HEK293 (cell line): ENCODE data around the gene ZDHHC9.

Experiments used
- CTCF ChIA-PET: fragments of 350-600 bp; formaldehyde crosslinking; extraction: SDS; loops from one replicate; lab custom pipeline; 2021; ENCODE audit warnings: antibody characterized with exemption; lab: Yijun Ruan, JAX
- POLR2A ChIA-PET: fragments of 300-600 bp; formaldehyde crosslinking; extraction: SDS; loops from one replicate; lab custom pipeline; 2020; ENCODE audit warnings: antibody characterized with exemption, inconsistent platforms; lab: Yijun Ruan, JAX
- H3K27ac ChIP-seq: fragments of 200-500 bp; sonication (Bioruptor generic); 2 replicates; pipeline ENCODE4 v1.5.1; 2014; ENCODE audit warnings: low read depth, low read length, control low read depth, inconsistent platforms; ENCODE audit errors: extremely low read depth
- H3K36me3 ChIP-seq, 2 experiments: fragments of 200-500 bp in 1 of 2; sonication (Bioruptor generic) in 1 of 2; 1 replicate in 1 of 2; 2 replicates in 1 of 2; pipeline ENCODE4 v1.5.1; 2014 to 2017; ENCODE audit warnings: inconsistent platforms in 2 of 2, low read length in 2 of 2; ENCODE audit not compliant: control insufficient read depth in 2 of 2, insufficient read depth in 1 of 2
- H3K4me1 ChIP-seq: fragments of 200-500 bp; sonication (Bioruptor generic); 2 replicates; pipeline ENCODE4 v1.5.1; 2014; ENCODE audit warnings: mild to moderate bottlenecking, low read length, inconsistent platforms; ENCODE audit not compliant: control insufficient read depth, insufficient read depth
- H3K4me3 ChIP-seq: 2 replicates; pipeline ENCODE4 v1.5.1; 2011; ENCODE audit warnings: low read depth, mild to moderate bottlenecking, control low read depth, low read length, moderate library complexity
- H3K9me3 ChIP-seq: fragments of 200-500 bp; sonication (Bioruptor generic); 2 replicates; pipeline ENCODE4 v1.5.1; 2014; ENCODE audit warnings: low read depth, low read length, inconsistent platforms; ENCODE audit not compliant: control insufficient read depth, insufficient read depth
- GFI1B ChIP-seq: fragments of 450-650 bp; formaldehyde crosslinking; IDR thresholded peaks from 2 replicates; pipeline ENCODE4 v1.5.1; 2016; ENCODE audit warnings: missing biosample characterization, missing genetic modification characterization
- KLF16 ChIP-seq: fragments of 450-650 bp; formaldehyde crosslinking; IDR thresholded peaks from 2 replicates; pipeline ENCODE4 v1.5.1; 2017; ENCODE audit warnings: missing biosample characterization, missing genetic modification characterization
- PRDM2 ChIP-seq: fragments of 450-650 bp; formaldehyde crosslinking; IDR thresholded peaks from 2 replicates; pipeline ENCODE4 v1.5.1; 2016; ENCODE audit warnings: missing biosample characterization, missing genetic modification characterization, borderline replicate concordance
- SETDB1 ChIP-seq: IDR thresholded peaks from one replicate; pipeline ENCODE4 v1.6.1; 2017; ENCODE audit warnings: mild to moderate bottlenecking, low read length, moderate library complexity, mixed read lengths; ENCODE audit not compliant: insufficient read length
- ZBTB10 ChIP-seq: fragments of 450-650 bp; formaldehyde crosslinking; IDR thresholded peaks from 2 replicates; pipeline ENCODE4 v1.5.1; 2016; ENCODE audit warnings: missing biosample characterization, missing genetic modification characterization
- ZFP69B ChIP-seq: fragments of 450-650 bp; formaldehyde crosslinking; IDR thresholded peaks from 2 replicates; pipeline ENCODE4 v1.5.1; 2016; ENCODE audit warnings: missing biosample characterization, missing genetic modification characterization
- ZNF10 ChIP-seq: fragments of 450-650 bp; formaldehyde crosslinking; IDR thresholded peaks from 2 replicates; pipeline ENCODE4 v1.5.1; 2017; ENCODE audit warnings: missing biosample characterization, missing genetic modification characterization
- ZNF112 ChIP-seq: fragments of 450-650 bp; formaldehyde crosslinking; IDR thresholded peaks from 2 replicates; pipeline ENCODE4 v1.5.0; 2017; ENCODE audit warnings: missing biosample characterization, missing genetic modification characterization
- ZNF121 ChIP-seq: fragments of 450-650 bp; formaldehyde crosslinking; IDR thresholded peaks from 2 replicates; pipeline ENCODE4 v1.5.1; 2016; ENCODE audit warnings: missing biosample characterization, missing genetic modification characterization
- ZNF133 ChIP-seq: fragments of 450-650 bp; formaldehyde crosslinking; IDR thresholded peaks from 2 replicates; pipeline ENCODE4 v1.5.1; 2016; ENCODE audit warnings: missing biosample characterization, missing genetic modification characterization
- ZNF138 ChIP-seq: fragments of 450-650 bp; formaldehyde crosslinking; IDR thresholded peaks from 2 replicates; pipeline ENCODE4 v1.5.1; 2016; ENCODE audit warnings: missing biosample characterization, missing genetic modification characterization, borderline replicate concordance
- ZNF157 ChIP-seq: fragments of 450-650 bp; formaldehyde crosslinking; IDR thresholded peaks from 2 replicates; pipeline ENCODE4 v1.5.1; 2016; ENCODE audit warnings: missing biosample characterization, missing genetic modification characterization
- ZNF169 ChIP-seq: fragments of 450-650 bp; formaldehyde crosslinking; IDR thresholded peaks from 2 replicates; pipeline ENCODE4 v1.5.1; 2016; ENCODE audit warnings: missing biosample characterization, missing genetic modification characterization
- ZNF175 ChIP-seq: fragments of 450-650 bp; formaldehyde crosslinking; IDR thresholded peaks from 2 replicates; pipeline ENCODE4 v1.5.1; 2016; ENCODE audit warnings: missing biosample characterization, missing genetic modification characterization
- ZNF184 ChIP-seq: fragments of 450-650 bp; IDR thresholded peaks from 2 replicates; pipeline ENCODE4 v1.5.1; 2018; ENCODE audit warnings: missing biosample characterization, mild to moderate bottlenecking, missing genetic modification characterization
- ZNF211 ChIP-seq: fragments of 450-650 bp; formaldehyde crosslinking; IDR thresholded peaks from 2 replicates; pipeline ENCODE4 v1.5.1; 2016; ENCODE audit warnings: low read depth, missing biosample characterization, missing genetic modification characterization
- ZNF311 ChIP-seq: fragments of 450-650 bp; formaldehyde crosslinking; IDR thresholded peaks from 2 replicates; pipeline ENCODE4 v1.5.1; 2017; ENCODE audit warnings: missing biosample characterization, missing genetic modification characterization, borderline replicate concordance
- ZNF394 ChIP-seq: fragments of 450-650 bp; formaldehyde crosslinking; IDR thresholded peaks from 2 replicates; pipeline ENCODE4 v1.5.1; 2016; ENCODE audit warnings: missing biosample characterization, missing genetic modification characterization, mild to moderate bottlenecking, moderate library complexity, borderline replicate concordance
- ZNF530 ChIP-seq: fragments of 450-650 bp; formaldehyde crosslinking; IDR thresholded peaks from 2 replicates; pipeline ENCODE4 v1.5.1; 2016; ENCODE audit warnings: low read depth, missing biosample characterization, missing genetic modification characterization
- ZNF654 ChIP-seq: fragments of 450-650 bp; formaldehyde crosslinking; IDR thresholded peaks from 2 replicates; pipeline ENCODE4 v1.5.1; 2016; ENCODE audit warnings: low read depth, missing biosample characterization, missing genetic modification characterization
- ZNF658 ChIP-seq: fragments of 450-650 bp; formaldehyde crosslinking; IDR thresholded peaks from 2 replicates; pipeline ENCODE4; 2016; ENCODE audit warnings: missing biosample characterization, missing genetic modification characterization
- ZNF677 ChIP-seq: fragments of 450-650 bp; IDR thresholded peaks from 2 replicates; pipeline ENCODE4 v1.5.0; 2018; ENCODE audit warnings: missing biosample characterization, mild to moderate bottlenecking, missing genetic modification characterization, moderate library complexity
- ZNF692 ChIP-seq: fragments of 450-650 bp; formaldehyde crosslinking; IDR thresholded peaks from 2 replicates; pipeline ENCODE4 v1.5.1; 2016; ENCODE audit warnings: missing biosample characterization, missing genetic modification characterization

Gene ZDHHC9

GRCh38 chrX:129798456-129798855, 45.2 kb downstream of the ZDHHC9 start (continued):
- no peak for TF ChIP-seq PRDM2
- no peak for TF ChIP-seq ZFP69B
- TF ChIP-seq GFI1B (tag by site-specific recombination), result no peak
- TF ChIP-seq ZNF658 (tag by site-specific recombination), result no peak

GRCh38 chrX:129797251-129797906, 46.3 kb downstream of the ZDHHC9 start:
- Histone ChIP-seq H3K4me3 (no peak overlapping the region), H3K27ac (no peak overlapping the region), H3K4me1 (no peaks in the 10 kb centered on the region), H3K36me3 (no peaks in the 10 kb centered on the region; a peak in 1 of 3 replicates), H3K9me3 (no peaks in the 10 kb centered on the region)
- CTCF ChIA-PET, result no interaction called here
- no peak for TF ChIP-seq ZNF10 (tag by site-specific recombination)
- no peak for TF ChIP-seq ZNF175 (tag by site-specific recombination)
- no peak for TF ChIP-seq ZNF133 (tag by site-specific recombination)
- TF ChIP-seq ZNF169 (tag by site-specific recombination), result no peak
- no peak for TF ChIP-seq ZNF121 (tag by site-specific recombination)
- no peak for TF ChIP-seq ZNF654 (tag by site-specific recombination)
- no peak for TF ChIP-seq ZNF311 (tag by site-specific recombination)
- no peak for TF ChIP-seq ZNF530
- no peak for TF ChIP-seq ZNF157 (tag by site-specific recombination)
- TF ChIP-seq KLF16 (tag by site-specific recombination), result no peak
- TF ChIP-seq ZNF138 (tag by site-specific recombination), result no peak
- TF ChIP-seq ZNF677 (tag by site-specific recombination), result no peak
- TF ChIP-seq SETDB1, result no peak
- TF ChIP-seq ZNF184 (tag by site-specific recombination), result no peak
- TF ChIP-seq ZNF394, result no peak
- TF ChIP-seq ZBTB10 (tag by site-specific recombination), result no peak
- no peak for TF ChIP-seq ZNF692 (tag by site-specific recombination)
- no peak for TF ChIP-seq ZNF211
- TF ChIP-seq ZNF112 (tag by site-specific recombination), result no peak
- POLR2A ChIA-PET, result no interaction called here
